Posterior vena cava (tissue), 2 donors: ENCODE measurements around the gene ACSM4. TPM values are rescaled to one million over a fixed set of nuclear protein-coding genes. Genes with fewer than 3 reads are reported as not detected.
"Not testable (repeated sequence)": the region's sequence is repeated elsewhere in the genome, so short reads cannot be mapped to it uniquely, and the experiment has no call there.

Source experiments
- DNase-seq: peaks from one replicate; pipeline ENCODE4 v3.0.0-alpha.2; 2020; ENCODE audit warnings: low spot score
- intact Hi-C, 2 donors: fragments of 100-400 bp; cut with DNase I; formaldehyde crosslinking; loops; one replicate each; pipeline versions ENCODE4 v1.14.1 to v1.14.2; 2022 to 2023
- long read RNA-seq, 2 donors: library from polyadenylated mRNA; unstranded; transcript quantifications; one replicate each; pipeline ENCODE4 v2.0.0, GENCODE V29; 2020 to 2021
- total RNA-seq, 2 donors: library from RNA; stranded (reverse); fragmentation: NEBNext Ultra II Directional; extraction: Animal tissue kit (Norgen Biotek cat#: 25700); gene quantifications; one replicate each; pipeline ENCODE4 v1.2.1, GENCODE V29; 2021
- donor health status: DM: yes; HTN: yes; CAD: no.
- donor health status: DM: yes; HTN: yes; CAD: no.

Gene ACSM4, protein sequence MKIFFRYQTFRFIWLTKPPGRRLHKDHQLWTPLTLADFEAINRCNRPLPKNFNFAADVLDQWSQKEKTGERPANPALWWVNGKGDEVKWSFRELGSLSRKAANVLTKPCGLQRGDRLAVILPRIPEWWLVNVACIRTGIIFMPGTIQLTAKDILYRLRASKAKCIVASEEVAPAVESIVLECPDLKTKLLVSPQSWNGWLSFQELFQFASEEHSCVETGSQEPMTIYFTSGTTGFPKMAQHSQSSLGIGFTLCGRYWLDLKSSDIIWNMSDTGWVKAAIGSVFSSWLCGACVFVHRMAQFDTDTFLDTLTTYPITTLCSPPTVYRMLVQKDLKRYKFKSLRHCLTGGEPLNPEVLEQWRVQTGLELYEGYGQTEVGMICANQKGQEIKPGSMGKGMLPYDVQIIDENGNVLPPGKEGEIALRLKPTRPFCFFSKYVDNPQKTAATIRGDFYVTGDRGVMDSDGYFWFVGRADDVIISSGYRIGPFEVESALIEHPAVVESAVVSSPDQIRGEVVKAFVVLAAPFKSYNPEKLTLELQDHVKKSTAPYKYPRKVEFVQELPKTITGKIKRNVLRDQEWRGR
- not detected for total RNA-seq
- long read RNA-seq, donor 1: 0 reads
- long read RNA-seq, donor 2: 0 reads

DNA sequence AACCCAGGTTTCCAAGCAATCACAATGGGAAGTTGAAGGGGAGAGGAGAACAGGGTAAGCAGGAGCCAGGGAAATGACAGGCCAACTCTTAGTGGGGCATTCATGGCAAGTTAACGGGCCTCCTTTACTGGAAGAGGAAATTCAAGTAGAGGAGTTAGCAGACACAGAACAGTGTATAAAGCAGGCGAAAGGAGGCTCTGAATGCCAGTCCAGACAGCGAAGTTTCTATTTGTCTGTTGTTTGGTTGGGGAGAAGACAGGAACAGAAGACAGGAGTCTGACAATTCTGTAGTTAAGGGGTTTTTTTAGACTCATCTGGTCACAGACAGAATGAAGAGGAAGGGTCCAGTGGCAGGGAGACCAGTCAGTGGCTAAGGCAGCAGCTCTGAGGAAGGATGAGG, at the start of gene ACSM4:
TSS of gene ACSM4 (plus strand) at position 301 of the 400 bp plus-strand sequence. CDS start 260 bp downstream, outside the sequence.
- no peak for DNase-seq
- intact Hi-C loops: no loop called here

DNA sequence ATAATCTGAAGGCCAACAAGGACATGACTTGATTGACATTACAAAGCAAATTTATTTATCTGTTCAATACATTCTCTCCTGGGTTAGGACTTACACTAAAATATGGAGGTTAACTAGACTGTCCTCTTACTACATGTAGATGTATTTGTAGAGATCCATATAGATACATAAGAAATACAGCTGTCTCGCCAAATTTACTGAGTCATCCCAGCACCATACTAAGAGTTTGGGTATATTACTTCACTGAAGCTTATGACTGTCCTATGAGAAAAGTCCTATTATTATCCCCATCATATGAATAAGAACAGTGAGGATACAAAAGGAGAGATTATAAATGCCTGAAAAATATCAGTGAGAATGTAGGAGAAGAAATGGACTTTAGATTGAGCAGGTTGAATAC, 44.8 kb upstream of the ACSM4 start:
- DNase-seq: no peak
- intact Hi-C loops: no loop called here

DNA sequence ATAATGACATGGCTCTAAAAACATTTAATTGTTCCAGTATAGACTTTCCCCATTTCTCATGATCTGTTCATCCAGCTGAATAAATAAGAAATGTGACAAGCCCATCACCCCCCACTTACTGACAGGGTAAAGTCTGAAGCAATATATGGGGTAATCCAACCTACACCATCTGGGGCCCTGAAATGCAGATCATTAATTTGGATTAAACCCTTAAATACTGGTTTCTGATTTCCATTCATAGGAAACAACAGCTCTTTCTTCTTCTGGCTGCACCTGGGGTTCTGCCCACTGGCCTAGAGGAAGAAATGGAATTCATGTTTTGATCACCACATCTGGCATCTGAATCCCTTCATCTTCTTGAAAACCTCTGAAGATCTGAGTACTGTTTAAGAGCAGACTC, 39.3 kb upstream of the ACSM4 start:
- DNase-seq: no peak
- intact Hi-C loops: no loop called here

DNA sequence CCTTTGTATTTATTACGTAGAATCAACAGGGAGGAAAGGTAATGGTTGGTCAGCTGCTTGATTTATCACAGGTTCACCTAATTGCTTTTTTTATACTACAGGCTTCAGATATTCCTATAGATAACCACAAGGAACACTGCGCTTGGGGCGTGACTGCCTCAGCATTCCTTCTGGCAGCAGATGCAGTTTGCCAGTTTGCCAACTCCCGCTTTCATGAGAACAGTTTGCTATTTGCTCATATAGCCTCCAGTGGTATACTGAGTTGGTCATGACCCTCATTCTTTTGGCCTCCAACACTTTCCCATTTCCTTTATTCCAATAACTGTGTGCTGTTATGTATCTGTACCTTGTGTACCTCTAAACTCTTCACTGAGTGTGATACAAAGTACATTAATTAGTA, 38.6 kb upstream of the ACSM4 start:
- no peak for DNase-seq
- intact Hi-C loops: no loop called here

DNA sequence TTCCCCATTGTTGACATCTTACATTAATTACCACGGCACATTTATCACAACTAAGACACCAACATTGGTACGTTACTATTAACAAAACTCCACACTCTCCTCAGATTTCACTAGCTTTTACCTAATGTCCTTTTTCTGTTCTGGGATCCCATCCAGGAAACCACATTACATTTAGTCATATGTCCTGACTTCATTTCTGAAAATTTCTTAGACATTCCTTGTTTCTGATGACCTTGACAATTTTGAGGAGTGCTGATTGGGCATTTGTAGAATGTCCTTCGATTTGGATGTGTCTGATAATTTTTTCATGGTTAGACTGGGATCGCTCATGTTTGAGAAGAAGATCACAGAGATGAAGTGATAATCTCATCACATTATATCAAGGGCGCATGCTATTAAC, 34.6 kb upstream of the ACSM4 start:
- no peak for DNase-seq

DNA sequence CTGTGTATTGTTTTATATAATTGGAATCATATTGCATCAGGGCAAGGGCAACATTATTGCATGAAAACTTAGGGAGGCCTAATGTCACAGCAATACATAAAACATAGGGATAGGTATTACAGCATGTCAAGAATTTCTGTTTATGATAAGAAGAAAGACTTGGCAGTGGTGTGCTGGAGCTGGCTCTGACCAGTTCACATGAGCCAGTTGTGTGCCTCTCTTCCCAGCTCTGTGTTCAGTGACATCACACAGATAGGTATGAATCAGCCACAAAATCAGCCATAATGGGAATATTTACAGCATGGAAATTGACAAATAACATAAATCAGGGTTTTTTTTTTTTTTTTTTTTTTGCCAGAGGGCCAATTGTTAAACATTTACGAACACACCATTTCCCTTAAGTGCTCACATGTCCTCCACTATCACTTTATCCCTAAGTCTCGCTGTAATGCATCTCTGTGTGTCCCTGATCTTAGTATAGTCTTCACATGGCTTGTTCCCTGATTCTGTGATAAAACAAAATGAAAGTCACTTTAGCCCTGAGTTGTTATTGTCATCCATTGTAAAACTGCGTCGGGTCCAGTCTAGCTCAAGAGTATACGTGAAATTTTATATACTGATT, 31.9 kb upstream of the ACSM4 start:
- intact Hi-C loops: no loop called here
- no peak for DNase-seq

More for the DNA sequence above, 34.6 kb upstream of the ACSM4 start:
- intact Hi-C loops: no loop called here

DNA sequence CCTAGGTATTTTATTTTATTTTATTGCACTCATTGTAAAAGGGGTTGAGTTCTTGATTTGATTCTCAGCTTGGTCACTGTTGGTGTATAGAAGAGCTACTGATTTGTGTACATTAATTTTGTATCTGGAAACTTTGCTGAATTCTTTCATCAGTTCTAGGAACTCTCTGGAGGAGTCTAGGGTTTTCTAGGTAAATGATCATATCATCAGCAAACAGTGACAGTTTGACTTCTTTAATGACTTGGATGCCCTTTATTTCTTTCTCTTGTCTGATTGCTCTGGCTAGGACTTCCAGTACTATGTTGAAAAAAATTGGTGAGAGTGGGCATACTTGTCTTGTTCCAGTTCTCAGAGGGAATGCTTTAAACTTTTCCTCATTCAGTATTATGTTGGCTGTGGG, 28.4 kb upstream of the ACSM4 start:
- intact Hi-C loops, DNase-seq: not testable (repeated sequence)

DNA sequence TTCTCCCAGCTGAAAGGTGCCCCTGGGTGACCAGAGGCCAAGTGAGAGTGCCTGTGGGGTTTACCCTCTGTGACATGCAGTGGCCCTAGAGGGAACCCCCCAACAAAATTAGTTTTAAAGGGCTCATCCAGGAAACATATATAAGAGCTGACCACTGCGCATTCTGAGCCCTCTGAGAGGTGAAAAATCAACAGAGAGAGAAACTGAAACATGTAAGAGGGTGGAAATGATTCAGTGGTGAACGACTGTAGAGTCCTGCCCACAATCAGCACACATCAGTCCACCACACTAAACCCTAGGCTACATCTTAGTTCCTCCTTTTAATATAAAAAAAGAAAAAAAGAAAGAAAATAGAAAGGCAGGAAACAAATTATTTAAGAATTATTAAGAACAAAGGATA, 21.0 kb upstream of the ACSM4 start:
- no peak for DNase-seq
- intact Hi-C loops: no loop called here

DNA sequence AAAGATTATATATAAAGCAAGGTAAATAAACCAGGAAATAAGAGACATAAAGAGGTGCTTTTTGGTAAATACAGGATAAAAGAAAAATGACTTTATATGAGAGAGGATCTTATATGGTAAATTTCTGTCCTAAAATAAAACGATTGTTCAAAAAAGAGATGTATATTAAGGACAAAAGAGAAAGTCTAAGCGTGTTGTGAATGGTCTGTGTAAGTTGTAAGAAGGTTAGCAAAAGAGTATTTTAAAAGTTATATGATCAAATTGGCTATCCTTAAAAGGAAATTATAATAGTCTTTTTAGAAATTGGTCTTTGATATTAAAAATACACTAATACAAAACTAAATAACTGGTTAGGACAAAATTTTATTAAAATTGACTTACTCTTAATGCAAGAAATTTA, 14.1 kb upstream of the ACSM4 start:
- intact Hi-C loops: no loop called here
- no peak for DNase-seq

DNA sequence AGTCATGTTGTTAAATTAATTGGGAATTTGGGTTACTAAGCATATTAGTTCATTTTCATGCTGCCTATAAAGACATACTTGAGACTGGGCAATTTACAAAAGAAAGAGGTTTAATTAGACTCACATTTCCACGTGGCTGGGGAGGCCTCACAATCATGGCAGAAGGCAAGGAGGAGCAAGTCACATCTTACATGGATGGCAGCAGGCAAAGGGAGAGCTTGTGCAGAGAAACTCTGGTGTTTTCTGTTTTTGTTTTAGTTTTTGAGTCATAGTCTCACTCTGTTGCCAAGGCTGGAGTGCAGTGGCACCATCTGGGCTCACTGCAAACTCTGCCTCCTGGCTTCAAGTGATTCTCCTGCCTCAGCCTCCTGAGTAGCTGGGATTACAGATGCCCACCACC, 13.3 kb upstream of the ACSM4 start:
- DNase-seq, intact Hi-C loops: not testable (repeated sequence)

DNA sequence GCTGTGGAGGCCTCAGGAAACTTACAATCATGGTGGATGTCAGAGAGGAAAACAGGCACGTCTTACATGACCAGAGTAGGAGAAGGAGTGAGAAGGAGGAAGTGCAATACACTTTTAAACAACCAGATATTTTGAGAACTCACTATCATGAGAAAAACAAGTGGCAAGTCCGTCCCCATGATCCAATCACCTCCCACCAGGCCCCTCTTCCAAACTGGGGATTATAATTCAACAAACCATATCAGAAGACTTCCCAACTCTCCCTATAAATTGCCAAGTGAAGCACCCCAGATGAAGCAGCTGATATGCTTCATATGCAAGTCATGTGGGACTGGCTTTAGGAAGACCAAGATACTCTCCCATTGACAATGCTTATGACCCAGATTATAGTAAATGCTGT, 11.6 kb upstream of the ACSM4 start:
- intact Hi-C loops: no loop called here
- no peak for DNase-seq

DNA sequence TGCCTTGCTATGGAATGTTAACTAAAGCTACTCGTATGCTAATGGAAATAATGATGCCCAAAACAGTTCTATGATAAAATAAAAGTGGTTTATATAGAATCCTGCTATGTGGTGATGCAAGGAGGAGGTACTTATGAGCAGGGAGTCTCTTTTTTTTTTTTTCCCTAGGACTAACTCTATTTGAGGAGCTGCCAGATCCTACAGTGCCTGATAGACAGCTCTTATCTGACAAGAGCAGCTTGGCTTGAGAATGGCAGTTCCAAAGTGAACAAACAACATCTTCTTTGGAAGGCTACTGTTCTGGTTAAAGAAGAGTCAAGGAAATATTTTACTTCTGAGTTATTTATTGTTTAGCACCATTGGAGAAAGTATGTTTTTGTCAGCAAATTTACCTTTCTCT, 10.2 kb upstream of the ACSM4 start:
- DNase-seq: no peak
- intact Hi-C loops: no loop called here

DNA sequence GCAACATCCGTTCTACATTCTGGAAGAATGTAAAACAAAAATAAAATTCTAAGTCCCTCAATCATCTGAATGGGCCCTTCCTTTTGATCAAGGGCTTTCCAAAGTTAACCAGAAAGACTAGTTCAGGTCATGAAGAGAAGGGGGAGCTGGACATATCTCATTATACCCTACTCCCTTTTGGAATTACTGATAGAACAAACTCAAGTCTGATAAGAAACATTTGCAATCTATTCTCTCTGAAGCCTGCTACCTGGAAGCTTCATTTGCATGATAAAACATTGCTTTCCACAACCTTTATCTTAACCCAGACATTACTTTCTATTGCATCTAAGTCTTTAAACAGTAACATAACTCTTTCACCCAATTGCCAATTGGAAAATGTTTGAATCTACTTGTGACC, 8.3 kb upstream of the ACSM4 start:
- intact Hi-C loops: no loop called here
- DNase-seq: no peak

DNA sequence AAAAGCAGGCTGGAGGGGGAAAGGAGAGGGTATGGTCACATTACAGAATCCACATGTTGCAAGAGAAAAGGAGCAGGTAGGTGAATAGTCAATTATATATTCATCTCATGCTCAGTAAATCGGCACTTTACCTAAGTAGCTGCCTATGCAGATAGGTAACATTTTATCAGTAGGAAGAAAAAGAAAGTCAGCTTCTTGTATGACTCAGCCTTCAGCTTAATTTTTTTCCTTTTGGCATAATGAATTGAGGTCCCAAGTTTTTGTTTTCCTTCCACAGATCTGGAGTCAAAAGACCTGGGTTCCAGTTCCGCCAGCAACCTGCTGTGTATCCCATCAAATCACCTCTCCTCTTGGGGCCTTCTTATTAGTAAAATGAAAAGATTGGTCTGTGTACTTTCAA, 6.0 kb upstream of the ACSM4 start:
- DNase-seq: no peak
- intact Hi-C loops: no loop called here

DNA sequence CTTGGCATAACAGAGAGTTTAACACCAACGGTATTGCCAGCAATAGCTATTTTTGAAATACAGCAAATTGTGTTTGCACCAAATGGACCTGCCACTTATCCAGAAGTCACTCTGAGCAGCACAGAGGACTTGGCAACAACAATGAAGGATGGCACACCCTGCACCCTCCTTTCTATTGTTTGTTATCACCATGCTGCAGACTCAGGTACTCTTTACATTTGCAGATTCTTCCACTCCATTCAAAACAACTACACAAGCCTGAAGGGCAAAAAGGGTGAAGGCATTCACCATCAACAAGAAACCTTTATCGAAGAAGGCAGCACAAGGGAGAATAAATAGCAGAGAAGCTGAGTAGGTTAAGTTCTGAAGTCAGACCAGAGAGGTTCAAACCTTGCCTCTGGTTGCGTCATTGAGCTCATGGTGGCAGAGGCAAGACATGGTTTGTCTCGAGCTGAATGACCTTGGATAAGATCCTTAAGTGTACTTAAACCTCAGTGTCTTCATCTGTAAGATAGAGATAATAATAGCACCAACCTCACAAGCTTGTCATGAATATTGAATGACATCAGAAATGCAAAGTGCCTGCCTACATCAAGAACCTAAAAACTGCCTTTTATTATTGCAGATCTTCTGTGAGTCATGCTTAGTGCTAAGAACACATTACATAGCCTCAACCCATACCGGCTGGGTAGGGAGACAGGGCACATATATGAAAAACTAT, 1.4 kb upstream of the ACSM4 start:
- intact Hi-C loops: no loop called here
- DNase-seq: no peak

DNA sequence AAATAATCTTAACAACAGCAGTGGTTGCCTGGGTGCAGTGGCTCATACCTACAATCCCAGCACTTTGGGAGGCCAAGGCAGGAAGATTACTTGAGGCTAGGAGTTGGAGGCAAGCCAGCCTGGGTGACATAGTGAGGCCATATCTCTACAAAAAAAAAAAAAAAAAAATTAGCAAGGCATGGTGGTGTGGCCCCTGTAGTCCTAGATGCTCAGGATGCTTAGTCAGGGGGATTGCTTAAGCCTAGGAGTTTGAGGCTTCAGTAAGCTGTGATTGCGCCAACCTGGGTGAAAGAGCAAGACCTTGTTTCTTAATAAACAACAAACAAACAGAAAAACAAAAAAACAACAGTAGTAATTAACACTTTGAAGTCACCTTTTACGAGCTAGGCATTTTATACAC, 642 bp upstream of the ACSM4 start:
- intact Hi-C loops: no loop called here
- DNase-seq: no peak

DNA sequence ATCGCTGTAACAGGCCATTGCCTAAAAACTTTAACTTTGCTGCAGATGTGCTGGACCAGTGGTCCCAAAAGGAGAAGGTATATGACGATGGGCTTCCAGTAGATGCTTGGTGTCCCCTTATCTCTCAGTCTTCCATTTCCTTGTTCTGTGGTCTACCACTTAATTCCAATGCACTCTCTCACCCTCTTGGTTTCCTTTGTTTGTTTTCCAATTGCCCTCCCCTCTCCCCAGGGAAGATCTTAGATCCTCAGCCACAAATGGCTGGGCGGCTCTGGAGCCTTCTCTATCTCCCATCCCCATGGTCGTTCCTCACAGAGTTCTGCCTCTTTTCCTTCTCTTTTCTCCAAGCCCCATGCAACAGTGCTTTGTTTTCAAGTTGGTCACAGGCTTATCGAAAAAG, 584 bp downstream of the ACSM4 start:
- intact Hi-C loops: no loop called here
- no peak for DNase-seq

DNA sequence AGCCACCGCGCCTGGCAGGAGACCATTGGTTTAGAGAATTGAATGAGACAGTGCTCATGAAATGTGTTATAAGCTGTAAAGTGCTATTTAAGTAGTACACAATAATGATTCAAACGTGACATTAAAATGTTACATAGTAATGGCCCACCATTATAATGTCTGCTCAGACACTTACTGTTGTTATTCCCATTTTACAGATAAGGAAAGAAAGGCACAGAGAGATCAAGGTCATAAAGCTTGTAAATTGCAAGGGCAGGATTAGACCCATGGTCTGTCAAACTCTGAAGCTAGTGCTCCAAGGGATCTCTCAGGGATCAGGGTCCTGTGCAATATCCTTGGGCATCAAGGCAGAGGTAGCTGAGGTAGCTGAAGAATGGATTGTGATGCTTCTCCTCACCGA, 6.2 kb downstream of the ACSM4 start:
- intact Hi-C loops: no loop called here
- DNase-seq: no peak

DNA sequence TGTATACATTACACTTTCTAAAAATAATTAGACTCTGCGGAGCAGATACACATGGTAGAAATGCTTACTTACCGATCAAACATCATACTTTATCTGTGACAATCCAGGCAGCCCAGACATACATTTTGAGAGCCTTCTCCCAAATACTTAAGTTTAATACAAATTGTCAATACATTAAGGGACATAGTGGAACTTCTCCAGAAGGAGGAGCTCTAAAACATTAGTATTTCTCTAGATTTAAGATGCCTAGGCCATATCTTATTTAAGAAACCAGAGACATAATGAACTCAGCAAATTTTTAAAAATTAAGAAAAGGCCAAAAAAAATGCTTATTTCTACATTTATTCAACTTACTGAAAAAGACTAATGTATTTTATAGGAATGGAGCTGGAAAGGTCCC, 16.1 kb downstream of the ACSM4 start:
- DNase-seq: no peak
- intact Hi-C loops: no loop called here

DNA sequence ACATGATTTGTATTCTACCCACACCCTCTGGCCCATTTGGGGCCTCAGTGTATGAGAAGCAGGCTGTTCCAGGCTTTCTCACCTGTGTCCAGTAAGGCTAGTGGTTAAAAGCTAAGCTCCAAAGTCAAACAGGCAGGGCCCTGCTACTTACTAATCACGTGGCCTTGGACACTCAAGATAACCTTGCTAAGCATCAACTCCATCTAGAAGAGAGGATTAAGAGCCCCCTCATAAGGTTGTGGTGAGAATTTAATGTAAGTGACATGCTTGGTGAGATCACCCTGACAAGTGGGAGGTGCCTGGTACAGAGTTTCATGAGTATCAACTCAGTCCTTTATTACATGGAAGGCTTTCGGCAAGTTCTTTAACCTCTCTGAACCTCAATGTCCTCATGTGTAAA, 17.8 kb downstream of the ACSM4 start:
- intact Hi-C loops: no loop called here
- DNase-seq: no peak
